Right atrium auricular region (tissue), 2 donors: ENCODE data around the gene UBXN4. TPM values are rescaled to one million over a fixed set of nuclear protein-coding genes. Genes with fewer than 3 reads are reported as not detected.
"Not testable (repeated sequence)": the region's sequence is repeated elsewhere in the genome, so short reads cannot be mapped to it uniquely, and the experiment has no call there.

Source experiments
- DNase-seq: peaks from one replicate; pipeline ENCODE4 v3.0.0-alpha.2; 2019; ENCODE audit warnings: low spot score
- H3K27ac ChIP-seq, 2 donors: fragments of 200-600 bp; sonication (generic); 1 replicate in 1 of 2; 2 replicates in 1 of 2; pipeline ENCODE4 v1.5.1; 2016 to 2019
- H3K27me3 ChIP-seq, 2 donors: fragments of 200-600 bp; sonication (generic); one replicate each; pipeline versions ENCODE4 v1.5.1 to v1.6.0; 2017 to 2019
- H3K36me3 ChIP-seq: fragments of 200-600 bp; sonication (generic); one replicate; pipeline ENCODE4 v1.5.1; 2016
- H3K4me1 ChIP-seq, 2 donors: fragments of 200-600 bp; sonication (generic); one replicate each; pipeline versions ENCODE4 v1.5.1 to v1.6.0; 2017 to 2019
- H3K4me3 ChIP-seq, 2 donors: fragments of 200-600 bp; sonication (generic); 1 replicate in 1 of 2; 2 replicates in 1 of 2; pipeline ENCODE4 v1.5.1; 2017 to 2019; ENCODE audit warnings: mild to moderate bottlenecking in 1 of 2, moderate library complexity in 1 of 2
- H3K9me3 ChIP-seq, 2 donors: fragments of 200-600 bp; sonication (generic); one replicate each; pipeline ENCODE4 v1.5.1; 2019
- total RNA-seq, 2 donors: library from RNA; depleted of rRNA; stranded (reverse); fragments of >200 nt; gene quantifications; one replicate each; pipeline ENCODE4 v1.1.0, GENCODE V29; 2016
- TF ChIP-seq, protein P1 (sequence below), 2 donors: fragments of 200-600 bp; sonication (generic); IDR thresholded peaks; one replicate each; pipeline ENCODE4 v1.5.1; 2019; ENCODE audit warnings: antibody characterized with exemption in 2 of 2

The UBXN4 gene
- total RNA-seq, 2 donors from 2014 or later: 37.5 to 48.7 TPM

DNA sequence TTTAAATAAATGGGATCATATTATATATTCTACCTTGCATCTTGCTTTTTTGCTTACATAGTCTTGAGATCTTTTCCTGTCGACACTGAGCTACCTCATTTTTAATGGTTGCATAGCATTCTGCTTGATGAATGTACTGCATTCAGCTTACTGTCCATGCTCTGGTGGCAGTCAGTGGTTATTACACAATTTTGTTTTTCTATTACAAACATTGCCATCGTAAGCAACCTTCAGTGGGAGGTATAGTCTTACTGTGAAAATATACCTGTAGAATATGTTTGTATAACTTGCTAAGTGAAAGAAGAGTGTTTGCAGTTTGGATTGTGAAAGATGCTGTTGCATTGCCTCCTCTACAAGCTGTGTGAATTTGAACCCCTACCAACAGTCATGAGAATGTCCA is 43.4 kb downstream of the UBXN4 start:
- no peaks in the 10 kb centered on the region for H3K4me1 ChIP-seq
- H3K27ac ChIP-seq: no peak overlapping the region
- DNase-seq: no peak
- H3K9me3 ChIP-seq: no peaks in the 10 kb centered on the region
- H3K27me3 ChIP-seq: no peaks in the 10 kb centered on the region
- no peak overlapping the region for H3K4me3 ChIP-seq
- TF ChIP-seq, protein P1, sequence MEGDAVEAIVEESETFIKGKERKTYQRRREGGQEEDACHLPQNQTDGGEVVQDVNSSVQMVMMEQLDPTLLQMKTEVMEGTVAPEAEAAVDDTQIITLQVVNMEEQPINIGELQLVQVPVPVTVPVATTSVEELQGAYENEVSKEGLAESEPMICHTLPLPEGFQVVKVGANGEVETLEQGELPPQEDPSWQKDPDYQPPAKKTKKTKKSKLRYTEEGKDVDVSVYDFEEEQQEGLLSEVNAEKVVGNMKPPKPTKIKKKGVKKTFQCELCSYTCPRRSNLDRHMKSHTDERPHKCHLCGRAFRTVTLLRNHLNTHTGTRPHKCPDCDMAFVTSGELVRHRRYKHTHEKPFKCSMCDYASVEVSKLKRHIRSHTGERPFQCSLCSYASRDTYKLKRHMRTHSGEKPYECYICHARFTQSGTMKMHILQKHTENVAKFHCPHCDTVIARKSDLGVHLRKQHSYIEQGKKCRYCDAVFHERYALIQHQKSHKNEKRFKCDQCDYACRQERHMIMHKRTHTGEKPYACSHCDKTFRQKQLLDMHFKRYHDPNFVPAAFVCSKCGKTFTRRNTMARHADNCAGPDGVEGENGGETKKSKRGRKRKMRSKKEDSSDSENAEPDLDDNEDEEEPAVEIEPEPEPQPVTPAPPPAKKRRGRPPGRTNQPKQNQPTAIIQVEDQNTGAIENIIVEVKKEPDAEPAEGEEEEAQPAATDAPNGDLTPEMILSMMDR (IDR thresholded peaks at IDR 0.05): no peak
- H3K36me3 ChIP-seq: peaks cover 54% of the 10 kb centered on the region

DNA sequence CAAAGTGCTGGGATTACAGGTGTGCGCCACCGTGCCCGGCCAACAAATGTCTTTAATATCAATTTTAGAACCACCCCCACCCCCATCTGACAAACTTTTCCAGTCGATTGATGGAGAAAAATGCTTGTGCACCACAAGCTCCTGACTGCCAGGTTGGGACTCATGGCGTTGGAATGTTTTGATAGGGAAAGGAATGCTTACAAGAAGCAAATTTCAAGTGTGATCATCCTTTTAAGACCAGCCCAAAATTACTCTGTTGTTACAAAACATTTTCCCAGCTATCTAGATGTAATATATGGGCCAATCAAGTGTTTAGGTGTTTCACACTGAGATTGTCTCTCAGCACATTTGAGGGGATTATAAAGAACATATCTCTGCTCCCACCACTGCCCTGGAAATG is 45.2 kb downstream of the UBXN4 start:
- TF ChIP-seq, protein P1 (IDR thresholded peaks at IDR 0.05): no peak
- Histone ChIP-seq H3K27me3 (no peaks in the 10 kb centered on the region), H3K9me3 (no peaks in the 10 kb centered on the region)

DNA sequence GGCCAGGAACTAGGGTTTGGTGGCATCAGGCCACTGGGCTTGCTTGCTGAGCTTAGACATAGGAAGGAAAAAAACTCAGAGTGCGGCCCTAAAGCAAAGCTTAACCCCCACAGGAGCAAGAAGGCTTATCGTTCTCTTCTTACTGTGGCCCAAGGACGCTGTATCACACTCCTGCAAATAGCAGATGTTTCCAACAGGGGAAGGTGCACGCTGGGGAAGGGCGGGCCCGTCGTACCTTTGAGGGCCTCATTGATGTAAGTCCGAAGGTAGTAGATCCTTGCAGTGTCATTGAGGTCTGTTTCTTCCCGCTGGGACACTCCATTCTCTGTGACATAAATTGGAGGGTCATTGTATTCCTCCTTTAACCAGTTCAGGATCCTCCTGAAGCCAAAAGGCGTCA is 48.8 kb downstream of the UBXN4 start:
- H3K4me3 ChIP-seq: no peak overlapping the region
- H3K36me3 ChIP-seq: peaks cover under 1% of the 10 kb centered on the region
- no peak for DNase-seq
- TF ChIP-seq, protein P1 (IDR thresholded peaks at IDR 0.05): no peak
- H3K27ac ChIP-seq: no peak overlapping the region
- H3K4me1 ChIP-seq: no peaks in the 10 kb centered on the region
- H3K9me3 ChIP-seq: no peaks in the 10 kb centered on the region
- H3K27me3 ChIP-seq: no peaks in the 10 kb centered on the region

More for the DNA sequence above, 45.2 kb downstream of the UBXN4 start:
- no peak for DNase-seq
- no peaks in the 10 kb centered on the region for H3K4me1 ChIP-seq
- H3K4me3 ChIP-seq: no peak overlapping the region
- peaks cover 36% of the 10 kb centered on the region for H3K36me3 ChIP-seq
- H3K27ac ChIP-seq: no peak overlapping the region

DNA sequence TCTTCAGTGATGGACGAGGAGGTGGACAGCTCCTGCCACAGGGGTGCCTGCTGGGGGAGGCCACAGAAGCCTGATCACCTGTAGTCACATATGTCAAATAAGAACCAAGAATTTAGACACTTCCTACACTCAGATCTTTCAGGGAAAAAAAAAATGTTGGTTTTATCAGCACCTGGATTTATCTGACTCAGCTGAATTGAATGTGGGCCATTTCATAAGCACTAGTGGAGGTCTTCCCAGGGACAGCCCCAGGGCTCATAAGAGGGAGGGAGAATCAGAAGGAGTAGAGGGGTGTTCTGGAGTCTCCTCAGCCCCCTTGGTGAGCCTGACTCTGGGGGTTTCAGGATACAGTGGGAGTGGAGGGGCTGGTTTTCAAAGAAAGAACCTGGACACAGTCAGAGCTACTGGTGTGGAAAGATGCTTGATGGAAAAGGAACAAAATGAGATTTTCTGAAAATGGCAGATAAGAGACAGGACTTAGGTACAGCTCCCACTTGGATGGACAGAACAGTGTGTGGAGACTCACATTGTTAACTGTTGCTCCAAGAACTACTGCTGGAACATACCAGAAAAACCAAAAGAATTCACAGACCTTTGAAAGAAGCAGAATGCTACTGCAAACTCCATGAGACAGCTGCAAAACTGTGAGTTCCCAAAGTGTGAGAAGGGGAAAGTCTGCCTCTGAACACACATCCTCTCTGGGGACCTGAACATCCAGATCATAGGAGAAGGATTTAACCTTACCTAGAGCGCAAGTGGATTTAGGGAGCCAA is 49.9 kb downstream of the UBXN4 start:
- H3K27ac ChIP-seq: no peak overlapping the region
- no peaks in the 10 kb centered on the region for H3K27me3 ChIP-seq
- DNase-seq: no peak
- H3K4me3 ChIP-seq: no peak overlapping the region
- no peaks in the 10 kb centered on the region for H3K36me3 ChIP-seq
- TF ChIP-seq, protein P1 (IDR thresholded peaks at IDR 0.05): no peak
- no peaks in the 10 kb centered on the region for H3K9me3 ChIP-seq
- H3K4me1 ChIP-seq: no peaks in the 10 kb centered on the region

DNA sequence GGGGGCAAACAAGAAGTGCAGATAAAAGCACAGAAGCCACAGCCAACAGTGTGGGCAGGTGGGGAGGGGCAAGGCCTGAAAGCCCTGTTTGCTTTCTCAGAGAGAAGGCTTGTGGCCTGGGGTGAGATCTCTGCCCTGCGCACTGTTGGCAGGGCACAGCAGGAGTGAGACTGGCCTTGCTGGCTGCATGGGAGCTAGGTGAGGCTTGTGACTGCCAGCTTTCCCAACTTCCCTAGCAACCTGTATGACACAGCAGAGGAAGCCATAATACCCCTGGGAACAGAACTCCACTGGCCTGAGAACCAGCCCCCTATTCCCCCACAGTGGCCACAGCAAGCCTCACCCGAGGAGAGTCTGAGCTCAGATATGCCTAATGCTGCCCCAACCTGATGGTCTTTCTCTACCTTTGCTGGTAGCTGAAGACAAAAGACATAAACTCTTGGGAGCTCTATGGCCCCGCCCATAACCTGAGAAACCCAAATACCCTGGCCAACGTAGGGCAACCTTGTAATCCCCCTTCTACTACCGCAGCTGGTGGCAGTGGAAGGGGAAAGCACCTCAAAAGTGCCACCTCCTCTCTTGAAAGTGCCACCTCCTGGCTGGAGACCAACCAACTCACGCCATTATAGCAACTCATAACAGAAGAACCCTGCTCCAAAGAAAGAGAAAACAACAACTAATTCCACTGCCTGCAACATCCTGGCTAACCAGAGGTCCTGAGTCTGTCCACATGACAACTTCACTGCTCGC is 50.9 kb downstream of the UBXN4 start:
- Histone ChIP-seq H3K36me3 (no peaks in the 10 kb centered on the region), H3K27ac (no peak overlapping the region)

DNA sequence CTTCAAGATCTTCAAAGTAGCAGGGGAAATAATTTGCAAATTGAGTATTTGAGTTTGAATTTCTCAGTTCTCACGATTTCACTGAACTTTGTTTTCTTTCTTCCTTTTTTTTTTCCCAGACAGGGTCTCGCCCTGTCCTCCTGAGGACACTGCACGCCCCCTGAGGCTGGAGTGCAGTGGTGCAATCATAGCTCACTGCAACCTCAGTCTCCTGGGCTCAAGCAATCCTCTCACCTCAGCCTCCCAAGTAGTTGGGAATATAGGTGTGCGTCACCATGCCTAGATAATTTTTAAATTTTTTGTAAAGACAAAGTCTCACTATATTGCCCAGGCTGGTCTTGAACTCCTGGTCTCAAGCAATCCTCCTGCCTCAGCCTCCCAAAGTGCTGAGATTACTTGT is 54.0 kb downstream of the UBXN4 start:
- H3K4me1 ChIP-seq: peaks cover 0 to 15% of the 10 kb centered on the region in 2 donors
- not testable (repeated sequence) for H3K9me3 ChIP-seq, DNase-seq, H3K4me3 ChIP-seq, H3K27me3 ChIP-seq, H3K36me3 ChIP-seq, H3K27ac ChIP-seq

More for the DNA sequence above, 50.9 kb downstream of the UBXN4 start:
- no peak for DNase-seq
- no peaks in the 10 kb centered on the region for H3K27me3 ChIP-seq
- H3K4me1 ChIP-seq: peaks cover 0 to 4% of the 10 kb centered on the region in 2 donors
- no peaks in the 10 kb centered on the region for H3K9me3 ChIP-seq
- H3K4me3 ChIP-seq: no peak overlapping the region
- TF ChIP-seq, protein P1 (IDR thresholded peaks at IDR 0.05): no peak
